Measurements from ENCODE around the gene CCDC85B. TPM values are rescaled to one million over a fixed set of nuclear protein-coding genes. Genes with fewer than 3 reads are reported as not detected.

Gene CCDC85B
- total RNA-seq, 2 experiments from 2014 or later: 68.8 to 72.4 TPM

DNA sequence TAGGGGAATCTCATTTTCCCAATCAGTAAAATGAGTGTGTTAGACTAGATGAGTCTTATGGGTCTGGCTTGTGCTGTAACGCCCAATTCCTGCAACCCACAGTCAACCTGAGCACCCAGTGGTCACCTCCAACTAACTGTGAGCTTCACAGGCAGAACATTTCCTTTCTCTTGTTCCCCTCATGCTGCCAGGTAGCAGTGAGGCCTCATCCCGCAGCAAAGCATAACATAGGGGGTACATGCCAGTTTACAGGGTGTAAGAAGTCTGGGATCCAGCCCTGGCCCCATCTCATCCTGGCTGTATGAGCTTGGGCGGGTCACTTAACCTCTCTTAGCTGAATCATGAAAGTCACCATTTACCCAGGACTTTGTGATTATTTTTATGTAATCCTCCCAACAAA, 21.6 kb upstream of the CCDC85B start:
- DNase-seq (no peak), ATAC-seq (no peak)
- POLR2A ChIA-PET: interaction anchor here (10.6 to 29.8 kb wide), 2 partner anchors 12 to 21 kb away, joined by 182 to 560 read pairs; partner anchors contain the start of genes CCDC85B, CFL1, CTSW and FIBP
- Mint-ChIP-seq H3K36me3 (ENCODE audit: low read depth) (peaks cover 14% of the 10 kb centered on the region), H3K4me1 (ENCODE audit: low read depth) (peaks cover 29% of the 10 kb centered on the region), H3K9me3 (no peaks in the 10 kb centered on the region), H3K4me3 (no peak overlapping the region), H3K27ac (no peak overlapping the region), H3K27me3 (no peaks in the 10 kb centered on the region)
- TF ChIP-seq, protein P1, sequence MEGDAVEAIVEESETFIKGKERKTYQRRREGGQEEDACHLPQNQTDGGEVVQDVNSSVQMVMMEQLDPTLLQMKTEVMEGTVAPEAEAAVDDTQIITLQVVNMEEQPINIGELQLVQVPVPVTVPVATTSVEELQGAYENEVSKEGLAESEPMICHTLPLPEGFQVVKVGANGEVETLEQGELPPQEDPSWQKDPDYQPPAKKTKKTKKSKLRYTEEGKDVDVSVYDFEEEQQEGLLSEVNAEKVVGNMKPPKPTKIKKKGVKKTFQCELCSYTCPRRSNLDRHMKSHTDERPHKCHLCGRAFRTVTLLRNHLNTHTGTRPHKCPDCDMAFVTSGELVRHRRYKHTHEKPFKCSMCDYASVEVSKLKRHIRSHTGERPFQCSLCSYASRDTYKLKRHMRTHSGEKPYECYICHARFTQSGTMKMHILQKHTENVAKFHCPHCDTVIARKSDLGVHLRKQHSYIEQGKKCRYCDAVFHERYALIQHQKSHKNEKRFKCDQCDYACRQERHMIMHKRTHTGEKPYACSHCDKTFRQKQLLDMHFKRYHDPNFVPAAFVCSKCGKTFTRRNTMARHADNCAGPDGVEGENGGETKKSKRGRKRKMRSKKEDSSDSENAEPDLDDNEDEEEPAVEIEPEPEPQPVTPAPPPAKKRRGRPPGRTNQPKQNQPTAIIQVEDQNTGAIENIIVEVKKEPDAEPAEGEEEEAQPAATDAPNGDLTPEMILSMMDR (IDR thresholded peaks at IDR 0.05): no peak
- intact Hi-C loops (cut with micrococcal nuclease): no loop called here
- CTCF ChIA-PET: interaction anchor here (1.4 to 7.1 kb wide), 4 partner anchors 9 to 157 kb away, joined by 4 to 153 read pairs (median 34); partner anchors contain the start of genes CCDC85B, CFL1, FIBP and KAT5

DNA sequence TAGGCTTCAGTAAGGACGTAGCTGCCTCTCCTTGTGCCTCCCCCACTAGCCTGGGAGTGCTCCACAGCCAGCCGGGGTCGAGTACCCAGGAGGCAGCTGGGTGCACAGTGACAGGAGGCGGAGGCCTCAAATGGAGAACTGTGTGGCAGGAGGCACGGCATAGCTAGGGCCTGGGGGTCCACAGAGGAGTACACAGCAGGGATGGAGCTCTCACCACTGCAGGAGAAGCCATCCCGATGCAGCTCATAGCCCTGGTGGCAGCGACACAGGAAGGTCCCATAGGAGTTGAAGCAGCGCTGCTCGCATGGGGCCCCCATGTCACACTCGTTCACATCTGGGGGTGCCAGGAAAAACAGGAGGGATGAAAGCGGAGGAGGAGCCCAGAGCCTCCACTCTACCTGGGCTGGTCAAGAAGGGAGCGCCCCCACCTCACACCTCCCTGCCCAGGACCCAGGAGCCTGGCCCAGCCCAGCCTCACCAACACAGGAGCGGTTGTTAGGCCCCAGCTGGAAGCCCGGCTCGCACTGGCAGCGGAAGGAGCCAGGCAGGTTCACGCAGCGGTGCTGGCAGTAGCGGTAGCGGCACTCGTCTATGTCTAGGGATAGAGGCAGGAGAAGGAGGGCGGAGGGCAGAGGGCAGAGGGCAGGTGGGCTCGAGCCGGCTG, 20.7 kb upstream of the CCDC85B start:
- ChIA-PET CTCF (interaction anchor here (0.9 to 7.1 kb wide), 5 partner anchors 10 to 158 kb away, joined by 3 to 153 read pairs (median 7); partner anchors contain the start of genes CCDC85B, CFL1, FIBP and KAT5), POLR2A (interaction anchor here (10.6 to 29.8 kb wide), 2 partner anchors 12 to 20 kb away, joined by 182 to 560 read pairs; partner anchors contain the start of genes CCDC85B, CFL1, CTSW and FIBP)
- ATAC-seq (no peak), DNase-seq (no peak)
- peaks cover 30% of the 10 kb centered on the region for H3K4me1 Mint-ChIP-seq (ENCODE audit: low read depth)
- no peak overlapping the region for H3K4me3 Mint-ChIP-seq
- TF ChIP-seq, protein P1 (IDR thresholded peaks at IDR 0.05): no peak
- H3K36me3 Mint-ChIP-seq (ENCODE audit: low read depth): peaks cover 12% of the 10 kb centered on the region
- no peaks in the 10 kb centered on the region for H3K27me3 Mint-ChIP-seq
- intact Hi-C loops (cut with micrococcal nuclease): no loop called here
- no peaks in the 10 kb centered on the region for H3K9me3 Mint-ChIP-seq
- no peak overlapping the region for H3K27ac Mint-ChIP-seq

DNA sequence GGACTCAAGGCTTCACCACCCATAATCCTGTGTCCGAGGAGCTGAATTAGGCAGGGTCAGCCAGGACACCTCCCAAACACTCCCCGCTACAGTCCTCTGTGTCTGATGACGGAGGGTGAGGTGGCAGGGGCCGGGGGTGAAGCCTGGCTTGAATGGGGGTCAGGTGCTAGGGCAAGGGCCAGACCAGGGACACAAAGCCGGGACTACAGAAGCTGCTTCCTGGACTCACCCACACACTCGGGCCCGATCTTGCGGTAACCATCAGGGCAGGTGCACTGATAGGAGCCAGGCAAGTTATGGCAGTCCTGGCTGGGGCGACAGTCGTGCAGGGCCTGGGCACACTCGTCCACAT, 20.2 kb upstream of the CCDC85B start:
- POLR2A ChIA-PET: interaction anchor here (10.6 to 29.8 kb wide), 2 partner anchors 13 to 19 kb away, joined by 182 to 560 read pairs; partner anchors contain the start of genes CCDC85B, CFL1, CTSW and FIBP
- Mint-ChIP-seq H3K27me3 (no peaks in the 10 kb centered on the region), H3K9me3 (no peaks in the 10 kb centered on the region), H3K27ac (no peak overlapping the region), H3K36me3 (ENCODE audit: low read depth) (peaks cover 9% of the 10 kb centered on the region), H3K4me1 (ENCODE audit: low read depth) (peaks cover 30% of the 10 kb centered on the region), H3K4me3 (no peak overlapping the region)
- TF ChIP-seq, protein P1 (IDR thresholded peaks at IDR 0.05): no peak
- CTCF ChIA-PET: interaction anchor here (0.9 to 7.1 kb wide), 5 partner anchors 8 to 159 kb away, joined by 3 to 153 read pairs (median 7); partner anchors contain the start of genes CCDC85B, CFL1, FIBP and KAT5
- ATAC-seq: no peak
- intact Hi-C loops (cut with micrococcal nuclease): no loop called here
- no peak for DNase-seq

DNA sequence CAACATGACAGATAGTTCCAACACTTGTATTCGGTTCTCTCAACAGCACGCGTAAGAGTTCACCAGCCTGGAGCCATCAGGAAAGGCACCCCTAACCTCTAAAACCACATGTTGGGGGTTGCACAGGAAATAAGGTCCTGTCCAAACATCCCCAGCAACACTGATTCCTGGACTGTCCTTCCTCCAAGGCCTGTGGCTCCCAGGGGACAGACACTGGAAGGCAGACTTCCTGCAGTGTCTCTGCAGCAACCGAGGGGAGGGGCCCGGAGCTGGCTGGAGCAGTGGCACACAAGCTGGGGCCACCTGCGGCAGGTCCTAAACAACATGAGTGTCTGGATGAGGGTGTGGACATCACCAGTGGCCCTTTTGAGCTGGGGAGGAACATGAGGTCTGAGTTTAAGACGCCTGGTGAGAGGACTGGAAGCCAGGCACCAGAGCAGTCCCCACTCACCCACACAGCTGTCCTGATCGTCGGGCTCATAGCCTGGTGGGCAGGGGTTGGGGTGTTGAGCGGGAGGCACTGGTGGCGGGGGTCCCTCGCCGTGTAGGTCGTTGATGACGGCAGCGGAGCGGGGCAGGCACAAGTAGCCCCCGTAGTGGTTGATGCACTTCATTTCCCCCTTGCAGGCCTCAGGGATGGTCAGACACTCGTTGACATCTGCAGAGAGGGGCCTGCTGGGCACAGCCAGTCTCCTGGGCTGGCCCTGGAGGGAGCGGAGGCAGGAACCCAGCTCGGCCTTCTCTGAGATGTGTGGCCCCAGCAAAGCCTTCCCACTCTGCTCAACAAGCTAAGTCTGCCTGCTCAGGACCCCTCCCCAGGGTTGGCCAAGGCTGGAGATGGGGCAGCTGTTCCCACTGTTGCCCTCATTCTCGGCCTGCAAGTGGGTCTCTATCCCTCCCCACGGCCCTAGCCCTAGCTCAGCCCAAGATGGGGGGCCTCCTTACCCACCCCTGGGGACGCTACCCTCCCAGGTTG, 19.5 kb upstream of the CCDC85B start:
- peaks cover 30% of the 10 kb centered on the region for H3K4me1 Mint-ChIP-seq (ENCODE audit: low read depth)
- no peak overlapping the region for H3K4me3 Mint-ChIP-seq
- no peak overlapping the region for H3K27ac Mint-ChIP-seq
- ATAC-seq (no peak), DNase-seq (no peak)
- H3K9me3 Mint-ChIP-seq: no peaks in the 10 kb centered on the region
- ChIA-PET POLR2A (interaction anchor here (0.7 to 29.8 kb wide), 6 partner anchors 14 to 283 kb away, joined by 3 to 560 read pairs (median 4); partner anchors contain the start of genes CCDC85B, CFL1, CTSW and FIBP), CTCF (interaction anchor here (0.9 to 7.1 kb wide), 7 partner anchors 8 to 160 kb away, joined by 3 to 153 read pairs (median 6); partner anchors contain the start of genes CCDC85B, CFL1, FIBP and KAT5)
- intact Hi-C loops (cut with micrococcal nuclease): no loop called here
- TF ChIP-seq, protein P1 (IDR thresholded peaks at IDR 0.05): no peak
- no peaks in the 10 kb centered on the region for H3K27me3 Mint-ChIP-seq
- H3K36me3 Mint-ChIP-seq (ENCODE audit: low read depth): peaks cover 9% of the 10 kb centered on the region

Data from activated CD8-positive, alpha-beta T cell treated with anti-CD3 and anti-CD28 coated beads for 36 hours (primary cell).